NCI-H2081 treated with DMSO at 0.1 percent for 48 hours (cell line): Measurements from ENCODE around the gene SNX24.

Experiments used
- DNase-seq: peaks from one replicate; lab custom pipeline; 2025; lab: John Stamatoyannopoulos, UW

The SNX24 gene

GRCh38 chr5:123014689-123015088 is 169.3 kb downstream of the SNX24 start:
- no peak for DNase-seq

GRCh38 chr5:123028222-123028621 is 182.8 kb downstream of the SNX24 start:
- no peak for DNase-seq

- DNase-seq = no peak
These were observed 187.8 kb downstream of the SNX24 start for GRCh38 chr5:123033157-123033671.

- no peak for DNase-seq
These were observed 190.0 kb downstream of the SNX24 start for GRCh38 chr5:123035360-123035917.

- DNase-seq = no peak
These were observed 190.5 kb downstream of the SNX24 start for GRCh38 chr5:123035918-123036390.

GRCh38 chr5:123036391-123037103 is 191.1 kb downstream of the SNX24 start, which contains the start of gene PPIC:
Gene PPIC (minus strand): TSS chr5:123036725. CDS start chr5:123036625, 100 bp downstream.
- no peak for DNase-seq

GRCh38 chr5:123037104-123037418 is 191.6 kb downstream of the SNX24 start:
- no peak for DNase-seq

- DNase-seq = no peak
These were observed 194.3 kb downstream of the SNX24 start for GRCh38 chr5:123039673-123040072.

GRCh38 chr5:123044926-123045617 is 199.7 kb downstream of the SNX24 start:
- DNase-seq = no peak

GRCh38 chr5:123046222-123046621 is 200.8 kb downstream of the SNX24 start:
- no peak for DNase-seq

- DNase-seq = no peak
These were observed 202.3 kb downstream of the SNX24 start for GRCh38 chr5:123047706-123048105.

GRCh38 chr5:123051206-123051605 is 205.8 kb downstream of the SNX24 start:
- no peak for DNase-seq
